Endothelial cell of umbilical vein (primary cell): ENCODE data around the gene ARID1B. TPM values are rescaled to one million over a fixed set of nuclear protein-coding genes. Genes with fewer than 3 reads are reported as not detected.

Experiments
- BruUV-seq: library from RNA; stranded (reverse); fragments of 400-500 nt; replicated peaks from 2 replicates; lab custom pipeline; 2021; lab: Mats Ljungman, UMichigan
- CTCF ChIA-PET: fragments of 300-600, 350-600 bp; sonication (Branson Sonifier 250); formaldehyde crosslinking; loops from one replicate; lab custom pipeline; 2021; ENCODE audit warnings: antibody characterized with exemption, inconsistent platforms; lab: Charles Lee
- POLR2A ChIA-PET: fragments of 300-600, 350-600 bp; sonication (Branson Sonifier 250); formaldehyde crosslinking; loops from one replicate; lab custom pipeline; 2021; ENCODE audit warnings: antibody characterized with exemption, inconsistent platforms; lab: Charles Lee
- DNase-seq: peaks from one replicate; pipeline ENCODE4 v3.0.0-alpha.2; 2011; ENCODE audit warnings: low read depth, low spot score
- FAIRE-seq: peaks from 2 replicates; lab custom pipeline; 2011; peaks lifted over from hg19 to GRCh38; lab: Jason Lieb, UNC
- H2AFZ ChIP-seq: 2 replicates; pipeline ENCODE4 v1.6.0; 2012; ENCODE audit warnings: low read depth, low read length, control low read depth, inconsistent platforms
- H3K27ac ChIP-seq: 2 replicates; pipeline ENCODE4 v1.5.1; 2011; ENCODE audit warnings: low read depth, mild to moderate bottlenecking, control low read depth, low read length, moderate library complexity; ENCODE audit not compliant: insufficient read depth
- H3K27me3 ChIP-seq, 2 experiments: 2 replicates each; pipeline versions ENCODE4 v1.6.0 to v1.6.1; 2011; ENCODE audit warnings: low read length in 2 of 2, mixed read lengths in 1 of 2; ENCODE audit not compliant: control insufficient read depth in 2 of 2, insufficient read depth in 2 of 2
- H3K36me3 ChIP-seq, 2 experiments: 2 replicates in 1 of 2; 3 replicates in 1 of 2; pipeline ENCODE4 v1.5.1; 2011; ENCODE audit warnings: low read length in 2 of 2, mild to moderate bottlenecking in 1 of 2, moderate library complexity in 1 of 2; ENCODE audit not compliant: control insufficient read depth in 2 of 2, insufficient read depth in 2 of 2; ENCODE audit errors: extremely low read depth in 1 of 2
- H3K4me1 ChIP-seq: 3 replicates; pipeline ENCODE4 v1.5.1; 2011; ENCODE audit warnings: mild to moderate bottlenecking, low read length; ENCODE audit not compliant: control insufficient read depth, insufficient read depth; ENCODE audit errors: extremely low read depth
- H3K4me2 ChIP-seq: 2 replicates; pipeline ENCODE4 v1.6.1; 2011; ENCODE audit warnings: low read length, control low read depth, mixed read lengths; ENCODE audit not compliant: insufficient read depth
- H3K4me3 ChIP-seq, 3 experiments: fragments of 200-600 bp in 1 of 3; sonication (generic), shearing (Covaris generic) in 1 of 3; replicated peaks in 1 of 3; 2 replicates each; pipeline ENCODE4 v1.5.1; 2011 to 2016; ENCODE audit warnings: control low read depth in 3 of 3, low read length in 3 of 3, mild to moderate bottlenecking in 2 of 3, inconsistent platforms in 1 of 3, low read depth in 1 of 3, moderate library complexity in 1 of 3; ENCODE audit not compliant: insufficient read depth in 1 of 3
- H3K79me2 ChIP-seq: 2 replicates; pipeline ENCODE4 v1.6.0; 2012; ENCODE audit warnings: low read length, inconsistent platforms; ENCODE audit not compliant: control insufficient read depth, insufficient read depth
- H3K9ac ChIP-seq: replicated peaks from 2 replicates; pipeline ENCODE3; 2011; ENCODE audit warnings: low read length, control low read depth; ENCODE audit not compliant: insufficient read depth; ENCODE audit errors: extremely low read depth
- H3K9me1 ChIP-seq: replicated peaks from 3 replicates; pipeline ENCODE4 v1.6.0; 2011; ENCODE audit warnings: mild to moderate bottlenecking, low read length; ENCODE audit not compliant: control insufficient read depth, insufficient read depth; ENCODE audit errors: extremely low read depth
- H3K9me3 ChIP-seq: replicated peaks from 2 replicates; pipeline ENCODE4 v1.5.1; 2012; ENCODE audit warnings: low read length, inconsistent platforms; ENCODE audit not compliant: control insufficient read depth, insufficient read depth
- H4K20me1 ChIP-seq: replicated peaks from 2 replicates; pipeline ENCODE3; 2011; ENCODE audit warnings: mild to moderate bottlenecking, low read length; ENCODE audit not compliant: control insufficient read depth, insufficient read depth; ENCODE audit errors: extremely low read depth
- CTCF ChIP-seq, 2 donors: IDR thresholded peaks; 1 replicate in 1 of 2; 2 replicates in 1 of 2; pipeline ENCODE4 v1.5.1; 2011; ENCODE audit warnings: low read length in 2 of 2, mild to moderate bottlenecking in 2 of 2, moderate library complexity in 2 of 2, control low read depth in 1 of 2, inconsistent platforms in 1 of 2, low read depth in 1 of 2; ENCODE audit not compliant: insufficient read depth in 1 of 2; ENCODE audit errors: extremely low read depth in 1 of 2
- FOS ChIP-seq: IDR thresholded peaks from 2 replicates; pipeline ENCODE4 v1.6.1; 2011; ENCODE audit warnings: mild to moderate bottlenecking, low read length, moderate library complexity, borderline replicate concordance; ENCODE audit not compliant: insufficient read depth
- GATA2 ChIP-seq: IDR thresholded peaks from 2 replicates; pipeline ENCODE4 v1.7.0; 2011; ENCODE audit warnings: low read depth, mild to moderate bottlenecking, moderate library complexity, mixed read lengths, low read length; ENCODE audit not compliant: insufficient read length, insufficient read depth
- JUN ChIP-seq: IDR thresholded peaks from 2 replicates; pipeline ENCODE4 v1.6.1; 2011; ENCODE audit warnings: borderline replicate concordance, low read depth; ENCODE audit not compliant: insufficient read length, insufficient read depth
- MYC ChIP-seq: IDR thresholded peaks from one replicate; pipeline ENCODE4 v1.6.1; 2011; ENCODE audit warnings: mild to moderate bottlenecking, low read depth, low read length
- POLR2A ChIP-seq: IDR thresholded peaks from 2 replicates; pipeline ENCODE4 v1.6.1; 2012; ENCODE audit warnings: low read depth, mild to moderate bottlenecking, control low read depth, low read length
- POLR2AphosphoS5 ChIP-seq: IDR thresholded peaks from 2 replicates; pipeline ENCODE4 v1.6.1; 2012; ENCODE audit warnings: low read depth, mild to moderate bottlenecking, control low read depth, low read length, moderate library complexity; ENCODE audit not compliant: insufficient read depth
- dilution Hi-C: fragments of 300-500 bp; cut with MboI; formaldehyde crosslinking; loops from one replicate; pipeline ENCODE4 v1.15.0; 2019; ENCODE audit warnings: low sequenced_read_pairs; ENCODE audit not compliant: extremely low pct_ligation_motif_present
- intact Hi-C: fragments of 100-400 bp; cut with micrococcal nuclease; formaldehyde crosslinking; loops from one replicate; pipeline ENCODE4 v1.10.0; 2022
- polyA plus RNA-seq, 4 experiments: library from polyadenylated mRNA; depleted of rRNA in 3 of 4; stranded (reverse) in 3 of 4; unstranded in 1 of 4; fragments of >200 nt; gene quantifications; 2 replicates each; pipeline versions ENCODE4 v1.2.1 to v1.2.3, GENCODE V29; 2011 to 2012; ENCODE audit warnings: missing spikeins in 1 of 4
- total RNA-seq: library from RNA; stranded (reverse); gene quantifications from 2 replicates; pipeline ENCODE4 v1.2.3, GENCODE V29; 2021

Gene ARID1B
- total and polyA plus RNA-seq, 2 donors (not counting 3 experiments of a cell fraction or from before 2014, with no cell fraction given), result 21.8 to 89.5 TPM

DNA sequence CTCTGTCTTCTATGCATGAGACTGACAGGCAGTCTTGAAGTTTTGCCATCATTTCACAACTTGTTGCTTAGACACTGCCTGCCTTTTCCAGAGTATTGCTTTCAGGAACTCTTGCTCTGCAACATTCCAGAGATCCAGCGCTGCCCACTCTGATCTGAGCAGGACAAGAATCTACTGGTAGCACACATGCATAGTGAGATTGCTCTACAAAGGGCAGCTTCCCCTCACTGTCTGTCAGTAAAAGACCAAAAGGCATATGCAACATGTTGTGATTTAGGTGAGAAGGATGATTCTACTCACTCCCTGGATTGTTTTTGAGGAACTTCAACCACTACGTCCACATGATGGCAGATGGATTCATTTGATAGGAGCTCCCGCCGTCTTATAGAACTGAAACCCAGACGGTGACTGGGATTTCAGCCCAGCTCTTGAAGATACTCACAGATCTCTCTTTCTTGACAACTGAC is 259.1 kb downstream of the ARID1B start:
- Histone ChIP-seq H3K9ac (no peak overlapping the region), H3K9me1 (no peaks in the 10 kb centered on the region), H3K79me2 (peaks cover 22% of the 10 kb centered on the region), H3K36me3 (no peaks in the 10 kb centered on the region), H4K20me1 (no peaks in the 10 kb centered on the region), H3K4me2 (no peak overlapping the region), H3K4me1 (peaks cover 8% of the 10 kb centered on the region), H3K9me3 (no peaks in the 10 kb centered on the region), H2AFZ (no peak overlapping the region), H3K4me3 (no peak overlapping the region), H3K27ac (no peak overlapping the region), H3K27me3 (no peaks in the 10 kb centered on the region)
- FAIRE-seq (no peak), DNase-seq (no peak)
- POLR2A ChIA-PET, result no interaction called here
- BruUV-seq, result no TSS peak
- intact Hi-C loops (no loop called here), dilution Hi-C loops (no loop called here)
- CTCF ChIA-PET, result interaction anchor here (1.0 to 2.7 kb wide), 3 partner anchors 10 to 134 kb away, joined by 3 to 39 read pairs (median 3); no protein-coding TSS in a partner anchor
- TF ChIP-seq POLR2AphosphoS5, result no peak
- TF ChIP-seq POLR2A, result no peak
- no peak for TF ChIP-seq CTCF (IDR thresholded peaks at IDR 0.05; ENCODE audit: extremely low read depth in 1 of 2, insufficient read depth in 1 of 2, low read depth in 1 of 2, low read length in 2 of 2)
- no peak for TF ChIP-seq MYC
- no peak for TF ChIP-seq GATA2
- no peak for TF ChIP-seq FOS
- TF ChIP-seq JUN, result no peak
